Neural progenitor cell (in vitro differentiated cells): ENCODE measurements around the gene APLP2. TPM values are rescaled to one million over a fixed set of nuclear protein-coding genes. Genes with fewer than 3 reads are reported as not detected.
"Not testable (repeated sequence)": the region's sequence is repeated elsewhere in the genome, so short reads cannot be mapped to it uniquely, and the experiment has no call there.

Experiments
- DNase-seq: peaks from one replicate; pipeline ENCODE4 v3.0.0-alpha.2; 2016; ENCODE audit warnings: low spot score
- H2AFZ ChIP-seq: fragments of 200-600 bp; sonication (generic); replicated peaks from 2 replicates; pipeline ENCODE4 v1.6.1; 2016; ENCODE audit warnings: antibody characterized with exemption
- H3F3A ChIP-seq: fragments of 200-600 bp; sonication (generic); 2 replicates; pipeline ENCODE4 v1.6.1; 2016; ENCODE audit warnings: antibody characterized with exemption, low read depth
- H3K27ac ChIP-seq: fragments of 200-600 bp; sonication (generic); 2 replicates; pipeline ENCODE4 v1.5.1; 2016; ENCODE audit warnings: mild to moderate bottlenecking
- H3K27me3 ChIP-seq: fragments of 200-600 bp; sonication (generic); 2 replicates; pipeline ENCODE4 v1.6.1; 2016; ENCODE audit warnings: mild to moderate bottlenecking, moderate library complexity
- H3K36me3 ChIP-seq: fragments of 200-600 bp; sonication (generic); 2 replicates; pipeline ENCODE4 v1.5.1; 2016
- H3K4me1 ChIP-seq: fragments of 200-600 bp; sonication (generic); 2 replicates; pipeline ENCODE4 v1.6.1; 2016; ENCODE audit warnings: mixed run types
- H3K4me2 ChIP-seq: fragments of 200-600 bp; sonication (generic); 2 replicates; pipeline ENCODE4 v1.6.1; 2016
- H3K4me3 ChIP-seq: fragments of 200-600 bp; sonication (generic); 2 replicates; pipeline ENCODE4 v1.5.1; 2016
- H3K79me2 ChIP-seq: fragments of 200-600 bp; sonication (generic); 2 replicates; pipeline ENCODE4 v1.6.1; 2016; ENCODE audit warnings: low read depth
- H3K9ac ChIP-seq: fragments of 200-600 bp; sonication (generic); 2 replicates; pipeline ENCODE4 v1.6.1; 2016
- H3K9me3 ChIP-seq: fragments of 200-600 bp; sonication (generic); 2 replicates; pipeline ENCODE4 v1.5.1; 2016; ENCODE audit warnings: low read depth
- H4K20me1 ChIP-seq: fragments of 200-600 bp; sonication (generic); 2 replicates; pipeline ENCODE4 v1.6.1; 2016; ENCODE audit warnings: low read depth
- H3K27ac Mint-ChIP-seq: 3 replicates; pipeline ENCODE4 v1.8.0; 2021; ENCODE audit warnings: mixed read lengths
- H3K27me3 Mint-ChIP-seq: 2 replicates; pipeline ENCODE4 v1.8.0; 2022; ENCODE audit warnings: low read depth, mild to moderate bottlenecking, inconsistent platforms, moderate library complexity, mixed read lengths; ENCODE audit not compliant: insufficient read depth
- H3K36me3 Mint-ChIP-seq: 3 replicates; pipeline ENCODE4 v1.8.0; 2021; ENCODE audit warnings: mixed read lengths
- H3K4me1 Mint-ChIP-seq: 3 replicates; pipeline ENCODE4 v1.8.0; 2021; ENCODE audit warnings: mixed read lengths
- H3K4me3 Mint-ChIP-seq: 3 replicates; pipeline ENCODE4 v1.8.0; 2021; ENCODE audit warnings: mild to moderate bottlenecking, moderate library complexity, mixed read lengths
- H3K9me3 Mint-ChIP-seq: 3 replicates; pipeline ENCODE4 v1.8.0; 2020; ENCODE audit warnings: mixed read lengths
- EZH2 ChIP-seq: fragments of 200-600 bp; sonication (generic); IDR thresholded peaks from 2 replicates; pipeline ENCODE4 v1.6.1; 2017; ENCODE audit warnings: antibody characterized with exemption, mild to moderate bottlenecking, moderate library complexity
- EZH2phosphoT487 ChIP-seq: fragments of 200-600 bp; sonication (generic); IDR thresholded peaks from 2 replicates; pipeline ENCODE4 v1.6.1; 2017; ENCODE audit warnings: antibody characterized with exemption
- total RNA-seq: library from RNA; depleted of rRNA; stranded (reverse); fragments of >200 nt; gene quantifications from 2 replicates; pipeline ENCODE4 v1.2.3, GENCODE V29; 2015; ENCODE audit warnings: low replicate concordance
- TF ChIP-seq, protein P1 (sequence below): fragments of 200-600 bp; sonication (generic); IDR thresholded peaks from 2 replicates; pipeline ENCODE4 v1.5.1; 2017; ENCODE audit warnings: antibody characterized with exemption, mild to moderate bottlenecking

Gene APLP2
- total RNA-seq: 448 and 455 TPM in 2 replicates

- Histone ChIP-seq H3K9ac (peak within 1 kb of the TSS; percentile 84), H3K4me2 (peak within 1 kb of the TSS; percentile 94), H2AFZ (peak within 1 kb of the TSS; percentile 91), H4K20me1 (peaks cover 44% of the 10 kb centered on the region), H3K9me3 (no peaks in the 10 kb centered on the region), H3K36me3 (no peaks in the 10 kb centered on the region), H3K27ac (peak within 1 kb of the TSS; percentile 95), H3K4me3 (peak within 1 kb of the TSS; percentile 99), H3F3A (peaks cover 18% of the 10 kb centered on the region), H3K79me2 (peaks cover 46% of the 10 kb centered on the region), H3K4me1 (peaks cover 16% of the 10 kb centered on the region), H3K27me3 (peaks cover 18% of the 10 kb centered on the region)
- Mint-ChIP-seq H3K27me3 (peaks cover 2% of the 10 kb centered on the region), H3K9me3 (peaks cover 2% of the 10 kb centered on the region), H3K4me3 (peak within 1 kb of the TSS; percentile 96), H3K36me3 (peaks cover 3% of the 10 kb centered on the region), H3K27ac (peak within 1 kb of the TSS; percentile 89), H3K4me1 (peaks cover 33% of the 10 kb centered on the region)
- TF ChIP-seq, protein P1, sequence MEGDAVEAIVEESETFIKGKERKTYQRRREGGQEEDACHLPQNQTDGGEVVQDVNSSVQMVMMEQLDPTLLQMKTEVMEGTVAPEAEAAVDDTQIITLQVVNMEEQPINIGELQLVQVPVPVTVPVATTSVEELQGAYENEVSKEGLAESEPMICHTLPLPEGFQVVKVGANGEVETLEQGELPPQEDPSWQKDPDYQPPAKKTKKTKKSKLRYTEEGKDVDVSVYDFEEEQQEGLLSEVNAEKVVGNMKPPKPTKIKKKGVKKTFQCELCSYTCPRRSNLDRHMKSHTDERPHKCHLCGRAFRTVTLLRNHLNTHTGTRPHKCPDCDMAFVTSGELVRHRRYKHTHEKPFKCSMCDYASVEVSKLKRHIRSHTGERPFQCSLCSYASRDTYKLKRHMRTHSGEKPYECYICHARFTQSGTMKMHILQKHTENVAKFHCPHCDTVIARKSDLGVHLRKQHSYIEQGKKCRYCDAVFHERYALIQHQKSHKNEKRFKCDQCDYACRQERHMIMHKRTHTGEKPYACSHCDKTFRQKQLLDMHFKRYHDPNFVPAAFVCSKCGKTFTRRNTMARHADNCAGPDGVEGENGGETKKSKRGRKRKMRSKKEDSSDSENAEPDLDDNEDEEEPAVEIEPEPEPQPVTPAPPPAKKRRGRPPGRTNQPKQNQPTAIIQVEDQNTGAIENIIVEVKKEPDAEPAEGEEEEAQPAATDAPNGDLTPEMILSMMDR: no peak
- TF ChIP-seq EZH2phosphoT487: no peak
- TF ChIP-seq EZH2: no peak
- DNase-seq: peak; percentile 99
Observed at GRCh38 chr11:130069659-130070108, at the start of gene APLP2. APLP2 (plus strand) TSS chr11:130069894; CDS start chr11:130069978, 84 bp downstream.

- peaks cover 3% of the 10 kb centered on the region for H3K9me3 ChIP-seq
- Mint-ChIP-seq H3K4me3 (no peak overlapping the region), H3K4me1 (peaks cover 16% of the 10 kb centered on the region), H3K27me3 (peaks cover 2% of the 10 kb centered on the region), H3K9me3 (peaks cover 19% of the 10 kb centered on the region), H3K36me3 (peaks cover 3% of the 10 kb centered on the region), H3K27ac (no peak overlapping the region)
- no peaks in the 10 kb centered on the region for H3K27me3 ChIP-seq
- H3K27ac ChIP-seq: no peak overlapping the region
- H3K36me3 ChIP-seq: no peaks in the 10 kb centered on the region
- H2AFZ ChIP-seq: peak overlapping the region; percentile 26
- DNase-seq: no peak
- no peak overlapping the region for H3K4me3 ChIP-seq
- no peaks in the 10 kb centered on the region for H3K4me1 ChIP-seq
- H3F3A ChIP-seq: no peaks in the 10 kb centered on the region
- H3K79me2 ChIP-seq: no peaks in the 10 kb centered on the region
- H3K9ac ChIP-seq: no peak overlapping the region
- H3K4me2 ChIP-seq: no peak overlapping the region
- H4K20me1 ChIP-seq: no peaks in the 10 kb centered on the region
- TF ChIP-seq, protein P1: no peak
- TF ChIP-seq EZH2 (no peak), EZH2phosphoT487 (no peak)
Observed at GRCh38 chr11:130020323-130020722, 49.4 kb upstream of the APLP2 start.

DNA sequence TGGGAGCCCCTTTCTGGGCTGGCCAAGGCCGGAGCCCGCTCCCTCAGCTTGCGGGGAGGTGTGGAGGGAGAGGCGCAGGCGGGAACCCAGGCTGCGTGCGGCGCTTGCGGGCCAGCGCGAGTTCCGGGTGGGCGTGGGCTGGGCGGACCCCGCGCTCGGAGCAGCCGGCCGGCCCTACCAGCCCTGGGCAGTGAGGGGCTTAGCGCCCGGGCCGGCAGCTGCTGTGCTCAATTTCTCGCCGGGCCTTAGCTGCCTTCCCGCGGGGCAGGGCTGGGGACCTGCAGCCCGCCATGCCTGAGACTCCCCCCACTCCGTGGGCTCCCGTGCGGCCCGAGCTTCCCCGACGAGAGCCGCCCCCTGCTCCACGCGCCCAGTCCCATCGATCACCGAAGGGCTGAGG lies 48.1 kb upstream of the APLP2 start:
- not testable (repeated sequence) for H3K36me3 ChIP-seq

DNA sequence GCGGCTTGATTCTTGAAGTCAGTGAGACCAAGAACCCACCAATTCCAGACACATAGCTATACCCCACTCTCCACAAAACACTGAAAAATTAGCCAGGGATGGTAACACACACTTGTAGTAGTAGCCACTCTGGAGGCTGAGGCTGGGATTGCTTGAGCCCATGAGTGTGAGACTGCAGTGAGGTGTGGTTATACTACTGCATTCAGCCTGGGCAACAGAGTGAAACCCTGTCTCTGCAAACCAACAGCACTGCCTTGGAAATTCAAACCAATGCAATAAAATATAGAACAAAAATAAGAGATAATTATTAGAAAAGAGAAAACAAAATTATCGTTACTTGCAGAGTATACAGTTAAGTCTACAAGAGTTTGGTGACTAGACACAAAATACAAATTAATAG lies 46.9 kb upstream of the APLP2 start:
- H3K79me2 ChIP-seq: no peaks in the 10 kb centered on the region
- Mint-ChIP-seq H3K36me3 (peaks cover 3% of the 10 kb centered on the region), H3K9me3 (peaks cover 15% of the 10 kb centered on the region), H3K4me1 (peaks cover 16% of the 10 kb centered on the region), H3K27ac (no peak overlapping the region), H3K4me3 (no peak overlapping the region), H3K27me3 (peaks cover 2% of the 10 kb centered on the region)
- H3K27me3 ChIP-seq: no peaks in the 10 kb centered on the region
- no peak for DNase-seq
- no peaks in the 10 kb centered on the region for H3K4me1 ChIP-seq
- H3K4me2 ChIP-seq: no peak overlapping the region
- no peaks in the 10 kb centered on the region for H4K20me1 ChIP-seq
- H3K9me3 ChIP-seq: no peaks in the 10 kb centered on the region
- H3K36me3 ChIP-seq: no peaks in the 10 kb centered on the region
- H3K4me3 ChIP-seq: no peak overlapping the region
- TF ChIP-seq EZH2phosphoT487 (no peak), EZH2 (no peak)
- H3F3A ChIP-seq: no peaks in the 10 kb centered on the region
- peak overlapping the region; percentile 5 for H2AFZ ChIP-seq
- no peak overlapping the region for H3K27ac ChIP-seq
- no peak overlapping the region for H3K9ac ChIP-seq

More for the DNA sequence above, 48.1 kb upstream of the APLP2 start:
- H3K4me2 ChIP-seq, H3K27ac ChIP-seq, H3K27ac Mint-ChIP-seq, H3K4me3 ChIP-seq, H4K20me1 ChIP-seq, H3K9ac ChIP-seq, H3K4me1 ChIP-seq, DNase-seq, H3K27me3 Mint-ChIP-seq, H3K36me3 Mint-ChIP-seq, H3K27me3 ChIP-seq, H3K9me3 ChIP-seq, H3K4me3 Mint-ChIP-seq, H2AFZ ChIP-seq, H3F3A ChIP-seq, H3K79me2 ChIP-seq: not testable (repeated sequence)
- Mint-ChIP-seq H3K4me1 (peaks cover 16% of the 10 kb centered on the region), H3K9me3 (peaks cover 15% of the 10 kb centered on the region)
